A204.1 (cell line): ENCODE results near the gene PIEZO2.

Experiments used
- FAIRE-seq: peaks from 2 replicates; lab custom pipeline; 2012; peaks lifted over from hg19 to GRCh38; lab: Jason Lieb, UNC

PIEZO2 gene

DNA sequence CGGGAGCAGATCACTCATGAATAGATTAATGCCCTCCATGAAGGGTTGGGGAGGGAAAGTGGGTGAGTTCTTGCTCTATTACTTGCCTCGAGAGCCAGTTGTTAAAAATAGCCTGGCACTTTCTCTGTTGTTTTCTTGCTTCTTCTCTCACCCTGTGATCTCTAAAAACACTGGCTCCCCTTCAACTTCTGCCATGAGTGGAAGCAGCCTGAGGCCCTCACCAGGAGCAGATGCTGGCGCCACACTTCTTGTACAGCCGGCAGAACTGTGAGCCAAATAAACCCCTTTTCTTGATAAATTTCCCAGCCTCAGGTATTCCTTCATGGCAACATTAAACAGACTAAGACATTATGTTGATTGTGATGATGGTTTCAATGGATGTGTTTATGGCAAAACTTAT, 307.0 kb downstream of the PIEZO2 start:
- no peak for FAIRE-seq

DNA sequence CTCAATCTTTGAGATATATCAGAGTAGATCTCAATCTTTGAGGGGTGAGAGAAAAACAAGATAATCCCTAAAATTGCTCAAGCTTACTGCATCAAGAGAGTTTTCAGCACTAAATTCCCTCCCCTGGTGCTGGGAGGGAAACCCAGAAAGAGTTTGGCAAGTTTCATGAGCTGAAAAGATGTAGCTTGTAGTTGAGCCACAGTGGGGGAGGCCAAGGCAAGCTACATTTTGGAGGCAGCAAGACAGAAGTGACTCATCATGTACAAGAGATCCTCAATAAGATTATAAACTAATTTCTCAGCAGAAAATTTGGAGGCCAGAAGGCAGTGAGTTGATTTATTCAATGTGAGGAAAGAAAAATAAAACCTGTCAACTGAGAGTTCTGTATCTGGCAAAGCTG, 308.2 kb downstream of the PIEZO2 start:
- FAIRE-seq: no peak

DNA sequence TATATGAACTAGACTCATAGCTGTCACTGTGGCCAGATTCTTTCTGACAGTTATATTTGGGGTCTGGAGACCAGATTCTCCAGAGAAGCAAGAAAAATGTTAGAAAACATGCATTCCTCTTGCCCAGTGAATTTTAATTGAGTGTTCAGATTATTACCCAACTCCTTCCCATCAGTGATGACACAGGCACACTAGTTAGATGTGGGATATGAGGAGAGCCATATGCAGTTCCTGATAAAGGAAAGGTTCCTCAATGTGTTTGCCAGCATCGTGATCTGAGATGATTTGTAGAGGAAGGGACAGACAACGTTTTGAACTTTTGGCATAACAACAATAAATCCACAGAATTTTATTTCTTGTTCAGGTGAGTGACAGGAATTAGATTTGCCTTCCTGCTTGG, 308.6 kb downstream of the PIEZO2 start:
- no peak for FAIRE-seq

DNA sequence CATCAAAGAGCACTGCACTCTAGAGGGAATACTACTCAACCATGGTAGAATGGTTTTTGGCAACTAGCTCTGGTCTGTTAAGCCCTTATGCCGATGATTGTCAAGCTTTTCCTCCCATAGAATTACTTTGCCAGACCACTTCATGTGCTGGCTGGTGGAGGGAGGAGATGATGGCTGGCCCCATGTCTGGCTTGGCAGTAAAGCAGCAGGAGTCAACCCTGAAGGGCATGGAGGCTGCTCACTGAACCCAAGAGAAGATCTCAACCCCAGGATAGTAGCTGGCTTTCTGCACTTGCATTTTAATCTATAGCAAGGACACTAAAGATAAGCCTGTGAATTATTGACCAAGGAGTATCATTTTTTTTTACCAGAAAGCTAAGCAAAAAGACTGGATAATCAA, 309.9 kb downstream of the PIEZO2 start:
- FAIRE-seq: no peak

DNA sequence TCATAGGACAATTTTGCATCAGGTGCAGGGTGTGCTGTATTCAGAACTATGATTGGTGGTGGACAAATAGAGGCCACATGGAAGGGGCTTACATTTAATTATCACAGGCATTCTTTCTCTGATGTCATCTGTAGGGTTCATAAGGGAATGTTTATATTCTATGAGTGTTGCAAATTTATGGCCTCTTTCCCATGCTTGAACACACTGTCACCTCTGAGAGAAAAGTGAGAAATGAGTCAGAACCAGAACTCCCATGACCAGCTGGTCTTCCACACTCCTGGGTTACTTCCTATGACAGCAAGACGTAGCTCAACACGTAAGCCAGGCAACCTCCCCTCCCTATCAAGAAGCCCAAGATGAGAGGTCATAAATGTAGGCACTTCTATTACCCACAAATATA, 310.8 kb downstream of the PIEZO2 start:
- no peak for FAIRE-seq

DNA sequence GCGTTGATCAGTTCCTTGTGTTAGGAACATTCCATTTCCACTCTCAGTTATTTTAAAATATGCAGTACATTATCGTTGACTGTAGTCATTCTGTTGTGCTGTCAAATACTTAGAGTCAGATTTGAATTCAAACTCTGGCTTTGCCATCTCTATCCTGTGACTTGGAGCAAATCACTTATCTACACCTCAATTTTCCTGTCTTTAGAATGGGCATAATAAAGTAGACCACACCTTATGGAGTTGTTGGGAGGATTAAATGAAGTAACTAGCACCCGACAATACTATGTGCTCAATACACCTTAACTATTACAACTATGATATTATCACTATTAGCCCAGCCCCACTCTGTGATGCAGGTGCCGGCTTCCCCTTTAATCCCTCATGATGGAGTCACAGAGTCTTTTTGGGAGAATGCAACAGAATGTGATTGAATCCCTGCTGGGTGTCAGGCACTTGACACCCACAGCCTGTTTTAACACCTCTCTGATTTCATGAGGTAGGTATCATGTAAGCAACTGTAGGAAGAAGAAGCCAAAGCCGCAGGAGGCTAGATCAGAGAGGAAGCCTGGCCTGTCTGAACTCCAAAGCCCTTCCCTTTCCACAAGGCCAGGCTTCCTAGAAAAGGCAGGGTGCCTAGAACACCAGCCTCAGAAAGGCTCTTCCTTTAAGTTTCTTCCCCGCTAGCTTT, 315.1 kb downstream of the PIEZO2 start:
- no peak for FAIRE-seq

DNA sequence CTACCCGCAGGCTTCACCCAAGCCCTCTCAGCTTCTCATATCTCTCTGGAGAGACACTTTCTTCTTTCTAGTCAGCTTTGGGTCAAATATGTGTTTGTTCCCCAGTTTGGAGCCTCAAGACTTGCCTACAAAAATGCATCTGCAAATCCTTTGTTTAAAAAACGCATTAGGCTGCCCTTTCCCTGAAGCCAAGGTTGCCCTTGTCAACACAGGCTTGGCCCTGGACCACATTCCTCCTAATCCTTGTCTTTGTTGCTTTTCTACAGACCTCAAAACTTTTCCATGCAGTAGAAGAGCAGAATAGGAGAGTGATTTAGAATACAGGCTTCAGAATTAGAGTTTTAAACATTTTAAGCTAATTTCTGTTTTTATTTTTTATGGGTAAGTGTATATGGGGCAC, 315.7 kb downstream of the PIEZO2 start:
- FAIRE-seq: no peak

DNA sequence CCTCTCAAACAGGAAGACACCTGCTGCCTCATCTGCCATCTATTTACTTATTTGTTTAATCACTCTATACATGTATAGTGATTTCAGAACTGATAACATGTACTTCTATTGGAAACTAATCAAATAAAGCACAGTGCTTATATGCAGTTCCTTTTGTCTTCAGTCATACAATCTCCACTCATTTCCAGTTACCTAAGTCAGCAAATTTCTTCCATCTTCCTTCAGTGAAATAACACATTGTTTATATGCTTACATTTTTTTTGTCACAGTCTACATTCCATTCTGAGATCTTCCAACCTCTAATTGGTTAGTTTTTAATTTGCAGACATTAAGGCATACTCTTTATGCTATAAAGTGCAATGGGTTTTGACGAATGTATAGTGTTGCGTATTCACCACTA, 323.0 kb downstream of the PIEZO2 start:
- no peak for FAIRE-seq

DNA sequence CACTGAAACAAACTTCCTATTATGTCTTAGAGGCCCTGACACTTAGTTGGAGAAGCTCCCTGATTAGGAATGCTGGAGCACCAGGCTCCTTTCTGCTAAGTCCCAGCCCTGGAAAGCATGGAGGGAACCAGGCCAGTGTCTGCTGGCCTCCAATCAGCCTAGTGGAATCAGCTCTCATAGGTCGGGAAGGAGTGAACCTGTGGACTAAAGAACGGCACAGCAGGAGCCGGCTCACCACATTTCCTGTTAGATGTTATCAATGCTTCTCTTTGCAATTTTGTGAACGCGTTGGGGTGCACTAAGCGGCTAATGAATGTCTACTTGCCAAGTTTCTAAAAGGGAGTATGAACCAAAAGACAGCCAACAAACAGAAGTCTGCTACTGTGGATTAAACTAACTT, 326.9 kb downstream of the PIEZO2 start:
- no peak for FAIRE-seq

DNA sequence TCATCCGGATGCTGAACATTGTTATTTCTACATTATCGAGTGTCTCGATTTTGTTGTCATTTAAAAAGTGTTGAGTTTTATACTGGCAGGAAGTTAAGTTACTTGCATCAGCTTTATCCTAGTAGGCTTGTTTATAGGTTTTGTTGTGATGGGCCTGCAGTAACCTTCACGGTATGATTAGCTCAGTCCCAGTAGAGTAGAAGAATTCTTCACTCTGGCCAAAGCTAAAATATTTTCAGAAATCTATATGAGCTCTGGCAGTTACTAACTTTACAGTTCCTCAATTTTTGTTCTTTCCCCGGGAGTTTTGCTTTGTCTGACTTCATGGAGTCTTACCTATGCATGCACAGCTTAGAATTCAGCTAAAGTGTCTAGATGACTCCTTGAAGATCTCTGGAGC, 328.7 kb downstream of the PIEZO2 start:
- FAIRE-seq: no peak

DNA sequence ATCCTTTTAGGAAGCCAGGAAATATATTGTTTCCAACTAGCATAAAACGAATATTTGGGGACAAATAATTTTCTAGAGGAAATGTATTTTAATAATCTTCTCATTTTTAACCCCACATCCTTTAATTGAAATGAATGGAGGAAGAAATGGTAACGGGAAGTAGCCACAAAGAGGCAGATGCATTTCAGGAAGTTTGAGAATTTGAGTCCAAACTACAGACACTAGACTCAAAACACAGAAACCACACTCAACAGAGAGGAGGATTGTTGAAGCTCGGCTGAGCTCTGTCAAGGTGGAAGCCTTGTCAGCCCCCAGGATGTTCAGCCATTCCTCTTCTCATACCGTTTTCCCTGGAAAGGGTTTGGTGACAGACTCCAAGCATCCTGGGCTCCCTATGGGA, 335.0 kb downstream of the PIEZO2 start:
- no peak for FAIRE-seq

DNA sequence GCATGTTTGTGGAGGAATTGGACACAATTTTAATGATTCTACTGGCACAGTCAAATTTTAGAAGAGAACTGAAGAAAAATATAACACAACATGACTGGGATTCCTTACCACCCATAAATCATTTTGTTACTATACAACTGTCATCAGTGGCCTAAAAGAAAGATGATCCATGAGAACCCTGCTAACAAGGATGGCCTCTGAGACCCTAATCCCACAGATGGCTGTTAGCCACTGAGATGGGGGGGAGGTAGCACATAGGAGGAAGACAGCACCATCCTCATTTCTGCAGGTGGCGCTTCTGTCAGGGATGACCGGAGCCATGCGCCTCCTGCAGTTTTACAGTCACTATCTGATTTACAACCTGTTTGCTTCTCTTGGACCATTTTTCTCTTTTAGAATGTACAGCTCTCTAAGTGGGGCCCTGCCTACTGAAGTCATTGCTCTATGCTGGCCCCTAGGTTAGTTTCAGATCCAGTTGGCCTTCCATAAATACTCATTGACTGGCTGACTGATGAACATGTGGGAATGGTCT, 343.7 kb downstream of the PIEZO2 start:
- FAIRE-seq: no peak

DNA sequence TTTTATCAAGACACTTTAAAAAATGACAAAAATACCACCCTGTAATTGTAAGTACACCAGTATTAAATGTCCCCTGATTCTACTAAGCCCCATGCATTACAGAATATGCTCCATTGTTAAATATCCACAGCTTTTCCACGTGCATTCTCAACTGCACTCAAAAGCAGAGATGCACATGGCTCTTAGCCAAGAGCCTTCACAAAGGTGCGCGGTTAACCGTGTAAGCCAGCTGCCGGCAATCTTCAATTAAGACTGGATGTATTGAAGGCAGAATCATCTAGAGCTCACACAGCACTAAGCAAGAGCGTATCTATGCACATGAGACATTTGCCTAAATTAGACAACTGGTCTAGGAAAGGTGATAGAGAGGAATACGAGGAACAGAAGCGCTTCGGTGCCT, 345.2 kb downstream of the PIEZO2 start:
- no peak for FAIRE-seq

DNA sequence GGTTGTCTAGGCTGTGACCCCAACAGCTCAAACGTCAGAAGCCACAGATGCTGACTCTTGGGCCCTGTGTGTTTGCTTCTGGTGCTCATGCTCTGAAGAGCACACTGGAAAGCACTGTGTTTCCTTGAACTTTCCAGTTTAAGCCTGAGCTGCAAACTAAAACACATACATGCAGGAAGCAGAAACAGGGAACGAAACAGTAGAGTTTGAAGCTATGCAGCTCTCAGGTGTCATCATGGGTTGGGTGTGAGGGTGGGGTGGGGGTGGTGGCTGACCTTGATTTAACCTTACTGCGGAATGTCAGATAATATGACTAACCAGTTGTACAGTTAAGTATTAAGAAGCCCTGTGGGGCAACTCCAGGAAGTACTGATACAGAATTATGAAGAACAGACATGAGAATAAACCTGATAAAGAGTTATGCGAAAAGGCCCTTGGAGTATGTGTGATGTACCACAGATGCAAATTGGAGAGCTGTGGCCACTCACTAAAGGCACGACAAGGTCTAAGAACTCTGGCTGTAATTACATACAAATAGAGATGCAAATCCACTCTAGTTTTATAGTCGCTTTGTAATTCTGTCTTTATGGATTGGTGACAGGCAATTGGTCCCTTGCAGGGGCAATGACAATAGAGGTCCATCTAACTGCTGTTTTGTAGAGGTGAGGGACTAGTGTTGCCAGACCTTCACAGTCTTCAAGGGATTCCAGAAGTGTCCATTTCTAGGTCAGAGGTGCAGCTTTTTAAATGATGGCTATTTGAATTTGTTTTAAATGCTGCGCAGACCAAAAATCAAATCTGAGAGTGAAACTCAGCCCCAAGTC, 350.4 kb downstream of the PIEZO2 start:
- no peak for FAIRE-seq

DNA sequence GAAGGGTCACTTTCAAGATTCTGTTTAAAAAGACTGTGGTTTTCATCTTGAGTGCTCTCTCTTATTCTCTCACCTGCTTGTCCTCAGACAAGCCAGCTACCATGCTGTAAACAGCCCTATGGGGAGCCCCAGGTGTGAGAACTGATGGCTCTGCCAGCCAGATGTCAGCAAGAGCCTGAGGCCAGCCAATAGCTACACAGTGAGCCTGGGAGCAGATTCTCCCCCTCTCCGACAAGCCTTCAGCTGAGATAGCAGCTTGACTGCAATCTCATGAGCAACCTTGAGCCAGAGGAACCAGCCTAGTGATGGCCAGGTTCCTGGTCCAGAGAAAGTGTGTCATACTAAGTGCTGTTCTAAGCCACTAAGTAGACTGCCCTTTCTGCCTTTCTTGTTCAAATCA, 351.5 kb downstream of the PIEZO2 start:
- no peak for FAIRE-seq

DNA sequence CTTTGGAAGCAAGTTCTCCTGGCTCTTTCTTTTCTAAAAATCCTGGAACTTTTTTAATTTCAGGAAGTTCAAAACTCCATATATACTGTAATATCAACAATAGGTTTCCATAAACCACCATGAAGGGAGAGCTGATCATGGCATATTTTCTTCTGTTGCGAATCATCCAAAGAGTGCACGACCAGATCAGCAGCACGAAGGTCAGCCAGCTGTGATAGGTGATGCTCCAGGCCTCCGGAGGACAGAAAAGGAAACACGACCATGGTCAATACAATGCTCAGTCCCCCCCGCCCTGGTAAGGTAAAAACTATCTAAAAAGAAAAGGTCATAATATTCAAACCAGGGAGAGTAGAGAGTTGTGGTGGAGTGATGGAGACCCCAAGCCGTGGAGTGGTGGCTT, 354.6 kb downstream of the PIEZO2 start:
- FAIRE-seq: no peak

DNA sequence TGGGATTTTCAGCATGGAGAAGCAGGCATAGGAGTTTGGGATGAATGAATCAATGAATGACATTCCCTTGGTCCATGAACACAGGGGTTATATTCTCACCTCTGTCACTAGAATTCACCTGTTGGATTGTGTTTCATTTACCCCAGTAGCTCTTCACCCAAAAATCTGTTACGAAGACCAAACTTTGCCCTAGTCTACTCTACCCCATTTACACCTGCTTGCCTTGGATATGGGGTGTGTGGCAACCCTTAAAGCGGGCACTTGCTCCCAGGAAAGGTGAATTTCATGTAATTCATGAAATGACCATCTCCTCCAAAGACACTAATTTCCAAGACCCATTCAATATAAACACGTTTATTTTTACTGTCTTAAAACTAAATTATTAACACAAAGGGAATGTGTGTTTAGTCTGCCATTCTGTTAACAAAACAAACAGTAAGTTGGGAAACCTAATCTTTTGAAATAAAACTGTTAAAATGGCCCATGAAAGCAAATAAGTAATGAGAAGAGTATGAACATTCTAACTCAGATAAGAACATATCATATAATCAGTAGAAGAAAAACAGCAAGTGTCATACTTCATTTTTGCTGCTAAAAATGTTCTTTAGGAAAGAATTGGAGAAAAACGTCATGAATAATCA, 355.5 kb downstream of the PIEZO2 start:
- FAIRE-seq: no peak

DNA sequence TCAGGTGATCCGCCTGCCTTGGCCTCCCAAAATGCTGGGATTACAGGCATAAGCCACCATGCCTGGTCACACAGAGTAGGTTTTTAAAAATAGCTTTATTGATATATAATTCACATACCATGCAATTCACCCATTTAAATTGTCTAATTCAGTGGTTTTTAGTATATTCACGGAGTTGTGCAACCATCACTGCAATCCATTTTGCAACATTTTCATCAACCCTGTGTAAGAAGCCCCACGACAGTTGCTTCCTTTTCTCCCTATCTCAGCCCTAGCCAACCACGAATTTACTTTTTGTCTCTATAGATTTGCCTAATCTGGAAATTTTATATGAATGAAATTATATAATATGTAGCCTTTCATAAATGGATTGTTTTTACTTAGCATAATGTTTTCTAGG, 357.2 kb downstream of the PIEZO2 start:
- FAIRE-seq: no peak

DNA sequence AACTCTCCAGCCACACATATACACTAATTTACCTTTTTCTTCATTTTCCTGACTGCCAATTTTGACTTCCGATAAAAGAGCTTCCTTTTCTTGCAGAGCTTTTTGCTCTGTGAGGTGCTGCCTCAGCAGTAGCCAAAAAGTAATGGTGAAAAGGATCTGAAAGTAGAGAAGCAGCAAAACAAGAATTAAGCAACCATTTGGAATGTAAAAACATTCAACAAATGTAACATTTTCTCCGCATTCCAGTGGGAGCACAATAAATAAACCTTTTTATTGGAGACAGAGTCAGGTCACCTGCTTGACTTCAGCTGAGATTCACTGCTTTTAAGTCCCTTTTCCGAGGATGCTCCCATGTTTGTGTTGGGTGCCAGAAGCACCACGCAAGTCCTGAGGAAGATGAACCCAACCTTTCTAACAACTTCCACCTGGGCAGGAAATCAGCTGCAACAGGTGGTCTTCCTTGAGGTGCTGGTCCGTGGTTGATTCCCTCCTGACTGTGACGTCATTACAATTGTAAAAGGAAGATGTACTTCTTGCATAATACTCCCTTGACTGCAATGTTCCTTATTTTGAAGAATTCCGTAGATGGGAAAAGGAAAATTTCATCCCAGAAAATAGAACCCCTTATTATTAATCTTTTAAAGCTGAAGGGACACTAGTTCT, 358.1 kb downstream of the PIEZO2 start:
- no peak for FAIRE-seq

DNA sequence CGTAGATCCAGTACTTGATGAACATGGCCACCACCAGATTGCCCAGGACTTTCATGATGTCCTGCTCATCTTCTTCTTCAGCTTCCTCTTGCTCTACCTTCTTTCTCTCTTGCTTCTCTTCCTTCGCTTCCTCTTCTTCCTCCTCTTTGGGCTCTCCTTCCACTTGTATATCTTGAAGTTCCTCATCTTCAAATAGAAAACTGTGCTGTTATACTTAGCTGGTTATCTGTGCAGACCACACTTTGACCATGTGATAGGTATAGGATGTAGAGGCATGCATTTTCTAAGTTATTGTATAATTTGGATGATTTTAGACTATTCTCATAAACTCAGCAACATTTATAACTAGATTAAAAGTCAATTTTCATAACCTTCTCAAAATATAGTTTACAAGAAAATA, 360.2 kb downstream of the PIEZO2 start:
- no peak for FAIRE-seq

DNA sequence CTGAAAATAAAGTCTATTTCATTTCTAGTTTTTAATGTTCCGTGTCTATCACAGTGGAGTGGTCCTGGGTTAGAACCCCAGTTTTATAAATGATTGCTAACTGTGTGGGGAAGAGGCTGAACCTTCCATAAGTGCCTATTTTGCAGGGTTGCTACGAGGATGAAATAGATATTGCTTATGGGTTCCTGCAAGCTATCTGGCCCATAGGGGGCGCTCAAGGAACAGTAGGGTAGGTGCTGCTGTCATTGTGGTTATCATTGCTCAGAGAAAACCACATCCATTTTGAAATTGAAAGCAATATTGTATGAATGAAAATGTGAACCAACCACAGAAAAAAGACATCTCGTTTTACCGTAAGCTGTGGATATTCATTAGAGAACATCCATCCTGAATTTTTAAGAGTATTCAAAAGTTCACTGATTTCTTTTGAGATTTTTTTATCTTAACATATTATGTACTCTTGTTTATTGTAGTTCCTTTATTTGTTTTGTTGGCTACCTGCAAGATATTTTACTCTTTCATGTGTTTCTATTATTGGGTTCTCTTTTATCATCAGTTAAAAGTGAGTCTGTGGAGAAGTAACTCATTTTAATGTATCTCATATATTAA, 362.0 kb downstream of the PIEZO2 start:
- FAIRE-seq: no peak

DNA sequence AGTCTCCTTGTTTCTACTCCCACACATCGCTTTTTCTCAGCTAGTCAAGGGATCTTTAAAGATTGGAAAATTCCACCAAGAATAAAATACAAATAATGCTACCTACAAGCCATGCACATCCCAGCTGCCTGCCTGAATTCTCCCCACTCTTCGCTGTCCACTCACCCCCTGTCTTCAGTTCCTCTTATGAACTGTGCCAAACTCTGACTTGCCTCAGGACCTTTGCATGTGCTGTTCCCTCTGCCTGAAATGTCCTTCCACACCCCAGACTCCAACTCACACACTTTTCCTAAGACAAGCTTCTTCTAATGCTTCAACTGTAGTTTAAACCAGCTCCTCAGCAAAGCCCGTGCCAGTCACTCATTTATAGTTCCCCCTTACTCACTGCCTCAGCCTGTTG, 363.6 kb downstream of the PIEZO2 start:
- no peak for FAIRE-seq
